ENCODE data around the gene PPP4R3A.
"Not testable (repeated sequence)": the region's sequence is repeated elsewhere in the genome, so short reads cannot be mapped to it uniquely, and the experiment has no call there.

The PPP4R3A gene

GRCh38 chr14:91466192-91466591, 43.9 kb downstream of the PPP4R3A start:
- Histone ChIP-seq H3K27me3 (ENCODE audit: control insufficient read depth, insufficient read depth, low read length) (no peaks in the 10 kb centered on the region), H3K9me3 (replicated peaks; ENCODE audit: low read length) (no peaks in the 10 kb centered on the region), H3K4me3 (ENCODE audit: low read length) (no peak overlapping the region), H3K9ac (ENCODE audit: low read depth, low read length) (no peak overlapping the region), H3K36me3 (ENCODE audit: insufficient read depth, low read length) (peaks cover 65% of the 10 kb centered on the region), H3K4me1 (ENCODE audit: control insufficient read depth, insufficient read depth, low read length) (no peaks in the 10 kb centered on the region), H3K4me2 (ENCODE audit: low read length) (no peak overlapping the region)

GRCh38 chr14:91464615-91465205, 45.4 kb downstream of the PPP4R3A start:
- no peak overlapping the region for H3K4me3 ChIP-seq (ENCODE audit: low read length)
- no peak overlapping the region for H3K4me2 ChIP-seq (ENCODE audit: low read length)
- peaks cover 61% of the 10 kb centered on the region for H3K36me3 ChIP-seq (ENCODE audit: insufficient read depth, low read length)
- no peak overlapping the region for H3K9ac ChIP-seq (ENCODE audit: low read depth, low read length)
- H3K27me3 ChIP-seq (ENCODE audit: control insufficient read depth, insufficient read depth, low read length) = no peaks in the 10 kb centered on the region
- H3K9me3 ChIP-seq (replicated peaks; ENCODE audit: low read length) = no peaks in the 10 kb centered on the region
- H3K4me1 ChIP-seq (ENCODE audit: control insufficient read depth, insufficient read depth, low read length) = no peaks in the 10 kb centered on the region

- Histone ChIP-seq H3K9me3 (replicated peaks; ENCODE audit: low read length) (no peaks in the 10 kb centered on the region), H3K4me3 (ENCODE audit: low read length) (no peak overlapping the region), H3K4me2 (ENCODE audit: low read length) (no peak overlapping the region), H3K9ac (ENCODE audit: low read depth, low read length) (no peak overlapping the region), H3K4me1 (ENCODE audit: control insufficient read depth, insufficient read depth, low read length) (no peaks in the 10 kb centered on the region), H3K36me3 (ENCODE audit: insufficient read depth, low read length) (peaks cover 65% of the 10 kb centered on the region), H3K27me3 (ENCODE audit: control insufficient read depth, insufficient read depth, low read length) (no peaks in the 10 kb centered on the region)
Measured at GRCh38 chr14:91458612-91459011, 51.5 kb downstream of the PPP4R3A start.

DNA sequence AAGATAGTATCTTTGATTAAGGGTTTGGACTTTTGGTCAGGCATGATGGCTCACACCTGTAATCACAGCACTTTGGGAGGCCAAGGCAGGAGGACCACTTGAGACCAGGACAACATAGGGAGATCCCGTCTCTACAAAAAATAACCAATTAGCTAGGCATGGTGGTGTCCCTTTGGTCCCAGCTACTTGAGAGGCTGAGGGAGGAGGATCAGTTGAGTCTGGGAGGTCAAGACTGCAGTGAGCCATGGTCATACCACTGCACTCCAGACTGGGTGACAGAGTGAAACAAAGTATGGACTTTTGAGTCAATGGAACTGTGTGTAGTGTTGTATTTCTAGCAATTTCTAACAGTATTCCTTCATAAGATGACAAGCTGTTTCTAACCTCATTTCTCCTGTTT, 53.8 kb downstream of the PPP4R3A start:
- no peaks in the 10 kb centered on the region for H3K9me3 ChIP-seq (replicated peaks; ENCODE audit: low read length)
- H3K27me3 ChIP-seq (ENCODE audit: control insufficient read depth, insufficient read depth, low read length) = no peaks in the 10 kb centered on the region
- H3K4me3 ChIP-seq (ENCODE audit: low read length) = no peak overlapping the region
- H3K9ac ChIP-seq (ENCODE audit: low read depth, low read length) = no peak overlapping the region
- H3K36me3 ChIP-seq (ENCODE audit: insufficient read depth, low read length) = peaks cover 56% of the 10 kb centered on the region
- H3K4me2 ChIP-seq (ENCODE audit: low read length) = no peak overlapping the region
- H3K4me1 ChIP-seq (ENCODE audit: control insufficient read depth, insufficient read depth, low read length) = no peaks in the 10 kb centered on the region

- Histone ChIP-seq H3K27me3 (ENCODE audit: control insufficient read depth, insufficient read depth, low read length) (no peaks in the 10 kb centered on the region), H3K36me3 (ENCODE audit: insufficient read depth, low read length) (peaks cover 45% of the 10 kb centered on the region)
Measured at GRCh38 chr14:91454580-91454979, 55.5 kb downstream of the PPP4R3A start.

GRCh38 chr14:91454155-91454554, 56.0 kb downstream of the PPP4R3A start:
- no peak overlapping the region for H3K4me3 ChIP-seq (ENCODE audit: low read length)
- no peaks in the 10 kb centered on the region for H3K27me3 ChIP-seq (ENCODE audit: control insufficient read depth, insufficient read depth, low read length)
- H3K9me3 ChIP-seq (replicated peaks; ENCODE audit: low read length) = no peaks in the 10 kb centered on the region
- peaks cover 45% of the 10 kb centered on the region for H3K36me3 ChIP-seq (ENCODE audit: insufficient read depth, low read length)
- no peak overlapping the region for H3K4me2 ChIP-seq (ENCODE audit: low read length)
- no peaks in the 10 kb centered on the region for H3K4me1 ChIP-seq (ENCODE audit: control insufficient read depth, insufficient read depth, low read length)
- H3K9ac ChIP-seq (ENCODE audit: low read depth, low read length) = no peak overlapping the region

More at GRCh38 chr14:91454580-91454979, 55.5 kb downstream of the PPP4R3A start:
- H3K9me3 ChIP-seq (replicated peaks; ENCODE audit: low read length) = no peaks in the 10 kb centered on the region
- no peak overlapping the region for H3K4me3 ChIP-seq (ENCODE audit: low read length)
- no peak overlapping the region for H3K4me2 ChIP-seq (ENCODE audit: low read length)
- no peak overlapping the region for H3K9ac ChIP-seq (ENCODE audit: low read depth, low read length)
- no peaks in the 10 kb centered on the region for H3K4me1 ChIP-seq (ENCODE audit: control insufficient read depth, insufficient read depth, low read length)

GRCh38 chr14:91453744-91454143, 56.4 kb downstream of the PPP4R3A start:
- no peak overlapping the region for H3K4me3 ChIP-seq (ENCODE audit: low read length)

GRCh38 chr14:91444335-91445020, 65.6 kb downstream of the PPP4R3A start:
- no peak overlapping the region for H3K4me3 ChIP-seq (ENCODE audit: low read length)
- H3K4me1 ChIP-seq (ENCODE audit: control insufficient read depth, insufficient read depth, low read length) = no peaks in the 10 kb centered on the region
- H3K9me3 ChIP-seq (replicated peaks; ENCODE audit: low read length) = no peaks in the 10 kb centered on the region
- H3K9ac ChIP-seq (ENCODE audit: low read depth, low read length) = no peak overlapping the region
- no peak overlapping the region for H3K4me2 ChIP-seq (ENCODE audit: low read length)
- H3K36me3 ChIP-seq (ENCODE audit: insufficient read depth, low read length) = no peaks in the 10 kb centered on the region
- peaks cover 20% of the 10 kb centered on the region for H3K27me3 ChIP-seq (ENCODE audit: control insufficient read depth, insufficient read depth, low read length)

More at GRCh38 chr14:91453744-91454143, 56.4 kb downstream of the PPP4R3A start:
- no peaks in the 10 kb centered on the region for H3K4me1 ChIP-seq (ENCODE audit: control insufficient read depth, insufficient read depth, low read length)
- no peaks in the 10 kb centered on the region for H3K9me3 ChIP-seq (replicated peaks; ENCODE audit: low read length)
- H3K36me3 ChIP-seq (ENCODE audit: insufficient read depth, low read length) = peaks cover 43% of the 10 kb centered on the region
- no peaks in the 10 kb centered on the region for H3K27me3 ChIP-seq (ENCODE audit: control insufficient read depth, insufficient read depth, low read length)
- no peak overlapping the region for H3K9ac ChIP-seq (ENCODE audit: low read depth, low read length)
- no peak overlapping the region for H3K4me2 ChIP-seq (ENCODE audit: low read length)

- H3K27me3 ChIP-seq (ENCODE audit: control insufficient read depth, insufficient read depth, low read length) = peaks cover 10% of the 10 kb centered on the region
- no peak overlapping the region for H3K4me2 ChIP-seq (ENCODE audit: low read length)
- no peaks in the 10 kb centered on the region for H3K9me3 ChIP-seq (replicated peaks; ENCODE audit: low read length)
- no peaks in the 10 kb centered on the region for H3K36me3 ChIP-seq (ENCODE audit: insufficient read depth, low read length)
- no peaks in the 10 kb centered on the region for H3K4me1 ChIP-seq (ENCODE audit: control insufficient read depth, insufficient read depth, low read length)
- no peak overlapping the region for H3K9ac ChIP-seq (ENCODE audit: low read depth, low read length)
- H3K4me3 ChIP-seq (ENCODE audit: low read length) = no peak overlapping the region
Measured at GRCh38 chr14:91439345-91439744, 70.8 kb downstream of the PPP4R3A start.

GRCh38 chr14:91438845-91439244, 71.3 kb downstream of the PPP4R3A start:
- no peak overlapping the region for H3K4me3 ChIP-seq (ENCODE audit: low read length)

GRCh38 chr14:91436266-91436665, 73.8 kb downstream of the PPP4R3A start:
- H3K9ac ChIP-seq (ENCODE audit: low read depth, low read length); H3K27me3 ChIP-seq (ENCODE audit: control insufficient read depth, insufficient read depth, low read length); H3K4me1 ChIP-seq (ENCODE audit: control insufficient read depth, insufficient read depth, low read length); H3K36me3 ChIP-seq (ENCODE audit: insufficient read depth, low read length); H3K4me2 ChIP-seq (ENCODE audit: low read length); H3K4me3 ChIP-seq (ENCODE audit: low read length); H3K9me3 ChIP-seq (replicated peaks; ENCODE audit: low read length): not testable (repeated sequence)

More at GRCh38 chr14:91438845-91439244, 71.3 kb downstream of the PPP4R3A start:
- Histone ChIP-seq H3K9me3 (replicated peaks; ENCODE audit: low read length) (no peaks in the 10 kb centered on the region), H3K27me3 (ENCODE audit: control insufficient read depth, insufficient read depth, low read length) (peaks cover 5% of the 10 kb centered on the region), H3K9ac (ENCODE audit: low read depth, low read length) (no peak overlapping the region), H3K4me2 (ENCODE audit: low read length) (no peak overlapping the region), H3K36me3 (ENCODE audit: insufficient read depth, low read length) (no peaks in the 10 kb centered on the region), H3K4me1 (ENCODE audit: control insufficient read depth, insufficient read depth, low read length) (no peaks in the 10 kb centered on the region)

DNA sequence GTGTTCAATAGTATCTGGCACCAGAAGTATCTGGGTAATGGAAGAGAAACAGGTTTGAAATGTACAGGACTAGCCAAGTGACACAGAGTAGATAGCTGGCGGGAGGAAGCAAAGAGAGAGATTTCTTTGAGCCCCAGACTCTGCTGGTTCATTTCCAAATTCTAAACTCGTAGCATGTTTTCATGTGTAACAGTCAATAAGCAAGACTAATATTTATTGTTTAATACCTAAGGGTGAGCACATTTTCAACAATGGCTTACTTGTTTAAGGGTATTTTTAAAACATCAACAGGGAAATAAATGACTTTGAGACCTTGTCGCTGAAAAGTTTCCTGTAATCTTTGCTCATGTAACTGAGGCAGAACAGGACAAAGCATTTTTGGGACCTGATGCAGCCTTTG, 80.7 kb downstream of the PPP4R3A start:
- Histone ChIP-seq H3K4me1 (ENCODE audit: control insufficient read depth, insufficient read depth, low read length) (no peaks in the 10 kb centered on the region), H3K9ac (ENCODE audit: low read depth, low read length) (no peak overlapping the region), H3K9me3 (replicated peaks; ENCODE audit: low read length) (no peaks in the 10 kb centered on the region), H3K27me3 (ENCODE audit: control insufficient read depth, insufficient read depth, low read length) (peaks cover 6% of the 10 kb centered on the region), H3K4me2 (ENCODE audit: low read length) (no peak overlapping the region), H3K36me3 (ENCODE audit: insufficient read depth, low read length) (no peaks in the 10 kb centered on the region), H3K4me3 (ENCODE audit: low read length) (no peak overlapping the region)

Measured in skeletal muscle satellite cell (primary cell).